Measurements from ENCODE around the gene BSPRY.
A peak's percentile ranks its signal among the peaks of the same experiment; 100 is the strongest.

The BSPRY gene

GRCh38 chr9:113309204-113309813, 40.0 kb upstream of the BSPRY start:
- no peak for DNase-seq (ENCODE audit: extremely low read depth, low read depth)
- peak; percentile 84 for TF ChIP-seq CTCF (IDR thresholded peaks at IDR 0.05; ENCODE audit: low read depth, low read length)

GRCh38 chr9:113310538-113310937, 38.8 kb upstream of the BSPRY start:
- TF ChIP-seq CTCF (IDR thresholded peaks at IDR 0.05; ENCODE audit: low read depth, low read length), result no peak
- no peak for DNase-seq (ENCODE audit: extremely low read depth, low read depth)

DNA sequence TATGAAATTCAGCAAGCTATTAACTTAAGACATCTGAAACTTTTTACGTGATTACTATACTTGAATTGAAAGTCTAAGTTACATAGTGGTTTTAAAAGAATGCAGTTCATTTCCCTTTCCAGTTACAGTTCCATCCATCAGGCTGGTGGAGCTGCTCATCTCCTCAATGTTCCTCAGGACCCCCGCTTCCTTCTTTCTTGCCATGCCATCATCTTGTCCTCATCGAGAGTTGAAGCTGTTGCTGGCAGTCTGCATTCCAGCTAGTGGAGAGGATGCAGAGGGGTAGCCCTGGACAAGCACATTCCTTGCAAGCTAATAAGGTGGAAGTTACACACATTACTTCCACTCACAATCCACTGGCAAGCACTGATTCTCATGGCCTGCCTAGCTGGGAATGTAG, 37.4 kb upstream of the BSPRY start:
- no peak for DNase-seq (ENCODE audit: extremely low read depth, low read depth)
- no peak for TF ChIP-seq CTCF (IDR thresholded peaks at IDR 0.05; ENCODE audit: low read depth, low read length)

DNA sequence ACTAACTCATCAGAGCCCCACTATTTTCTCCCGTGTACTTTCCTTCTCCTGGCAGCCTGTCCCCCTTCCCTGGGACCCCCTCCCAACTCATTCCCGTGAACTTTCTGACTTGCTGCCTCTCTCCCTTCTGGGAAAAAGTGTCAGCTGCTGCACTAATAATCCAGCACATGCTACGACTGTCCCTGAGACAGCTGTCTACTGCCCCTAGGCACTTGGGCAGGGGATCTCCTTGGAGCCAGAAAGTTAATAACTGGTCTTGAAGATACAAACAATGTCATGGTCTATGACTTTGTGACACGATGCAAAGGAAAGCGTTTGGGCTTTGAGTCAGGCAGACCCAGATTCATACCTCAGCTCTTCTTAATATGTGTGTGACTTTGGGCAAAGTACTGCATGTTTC, 36.1 kb upstream of the BSPRY start:
- DNase-seq (ENCODE audit: extremely low read depth, low read depth), result no peak
- no peak for TF ChIP-seq CTCF (IDR thresholded peaks at IDR 0.05; ENCODE audit: low read depth, low read length)

GRCh38 chr9:113315231-113315630, 34.1 kb upstream of the BSPRY start:
- DNase-seq (ENCODE audit: extremely low read depth, low read depth), result no peak
- TF ChIP-seq CTCF (IDR thresholded peaks at IDR 0.05; ENCODE audit: low read depth, low read length), result no peak

DNA sequence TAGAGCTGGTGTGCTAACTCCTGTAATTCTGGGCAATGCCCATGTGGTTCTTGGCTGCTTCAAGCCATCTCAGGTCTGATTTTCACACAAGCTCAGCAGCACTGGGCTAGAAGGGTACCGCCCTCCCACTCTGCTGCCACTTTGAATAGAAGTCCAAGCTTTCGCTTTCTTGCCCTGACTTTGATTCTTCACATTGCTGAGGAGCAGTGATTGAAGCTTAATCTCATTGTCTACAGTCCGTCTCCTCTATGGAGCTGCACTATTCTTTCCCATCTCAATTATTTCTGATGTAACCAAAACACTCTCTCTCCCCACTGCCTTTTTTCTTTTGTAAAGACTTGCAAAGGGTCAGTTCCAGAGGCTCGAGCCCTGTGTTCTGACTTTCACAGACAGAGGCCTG, 33.3 kb upstream of the BSPRY start:
- no peak for DNase-seq (ENCODE audit: extremely low read depth, low read depth)

DNA sequence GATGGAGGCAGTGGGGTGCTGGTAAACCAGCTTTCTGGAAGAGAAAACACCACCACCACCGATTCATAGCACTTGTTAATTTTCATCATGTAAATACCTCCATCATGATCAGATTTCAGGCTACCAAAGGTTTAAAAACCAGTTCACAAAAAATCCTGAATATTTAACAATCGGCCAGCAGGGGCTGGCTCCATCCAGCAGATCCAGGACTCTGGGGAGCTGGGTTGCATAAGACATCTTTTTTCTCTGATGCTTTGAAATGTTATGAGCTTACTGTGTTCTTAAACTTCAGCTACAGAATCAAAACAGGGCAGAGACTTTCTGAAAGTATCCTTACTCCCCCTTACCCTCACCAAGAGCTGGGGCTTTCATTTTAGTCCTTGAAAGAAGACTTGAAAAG, 31.6 kb upstream of the BSPRY start:
- peak; percentile 25 for TF ChIP-seq CTCF (IDR thresholded peaks at IDR 0.05; ENCODE audit: low read depth, low read length)
- no peak for DNase-seq (ENCODE audit: extremely low read depth, low read depth)

More for the DNA sequence above, 33.3 kb upstream of the BSPRY start:
- TF ChIP-seq CTCF (IDR thresholded peaks at IDR 0.05; ENCODE audit: low read depth, low read length), result no peak
